Bronchus fibroblast of lung (primary cell): Measurements from ENCODE around the gene ALDH9A1. TPM values are rescaled to one million over a fixed set of nuclear protein-coding genes. Genes with fewer than 3 reads are reported as not detected.

Source experiments
- total RNA-seq: library from RNA; depleted of rRNA; stranded (reverse); fragments of >200 nt; gene quantifications from 2 replicates; pipeline ENCODE4 v1.2.3, GENCODE V29; 2015

The ALDH9A1 gene
- 73.1 and 80.5 TPM in 2 replicates for total RNA-seq

GRCh38 chr1:165697881-165698760 lies at the start of gene ALDH9A1:
ALDH9A1 (minus strand) TSS chr1:165698562; CDS start chr1:165698558, 4 bp downstream.

GRCh38 chr1:165630629-165631341 lies 67.6 kb downstream of the ALDH9A1 start, which contains the start of gene MGST3:
MGST3 (plus strand) TSS chr1:165631234; CDS start chr1:165649848, 18,614 bp downstream.

Other genes starting within 250 kb of the ALDH9A1 start
- not detected in 2 replicates for gene LRRC52, start 154.6 kb downstream of the ALDH9A1 start, total RNA-seq
- 169 and 174 TPM in 2 replicates for gene MGST3, start 67.3 kb downstream of the ALDH9A1 start, total RNA-seq
- gene TMCO1, start 70.3 kb upstream of the ALDH9A1 start, total RNA-seq = 49.5 and 55.0 TPM in 2 replicates
- 76.5 and 96.9 TPM in 2 replicates for gene UCK2, start 129.1 kb upstream of the ALDH9A1 start, total RNA-seq